ENCODE results near the gene INSR. TPM values are rescaled to one million over a fixed set of nuclear protein-coding genes. Genes with fewer than 3 reads are reported as not detected.

INSR gene
- total and polyA plus RNA-seq, 2 donors (not counting 3 experiments of a cell fraction or from before 2014, with no cell fraction given) = 4.9 to 19.5 TPM

DNA sequence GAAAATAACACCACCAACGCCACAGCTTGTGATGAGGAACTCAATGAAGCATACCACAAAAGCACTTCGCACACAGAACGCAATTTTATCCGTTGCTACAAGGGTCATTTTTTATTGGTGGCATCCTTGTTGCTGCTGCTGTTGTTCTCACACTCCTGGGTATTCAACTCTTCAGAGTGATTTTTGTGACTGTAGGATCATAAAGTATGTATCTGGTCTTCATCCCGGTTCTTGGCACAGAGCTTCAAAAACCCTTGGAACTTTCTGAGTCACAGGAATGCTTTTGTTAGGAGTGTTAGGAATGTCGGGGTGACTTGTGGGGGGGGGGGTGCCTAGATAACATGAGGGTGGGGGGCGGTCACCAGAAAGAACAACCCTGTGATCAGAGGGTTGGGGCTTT is 116.3 kb downstream of the INSR start:
- Histone ChIP-seq H3K4me2 (ENCODE audit: insufficient read depth, low read length) (no peak overlapping the region), H3K4me1 (ENCODE audit: control insufficient read depth, extremely low read depth, insufficient read depth, low read length) (peaks cover 6% of the 10 kb centered on the region), H3K9ac (replicated peaks; ENCODE audit: extremely low read depth, insufficient read depth, low read length) (no peak overlapping the region), H3K4me3 (replicated peaks in 1 of 3; ENCODE audit: insufficient read depth in 1 of 3, low read depth in 1 of 3, low read length in 3 of 3) (no peak overlapping the region), H4K20me1 (replicated peaks; ENCODE audit: control insufficient read depth, extremely low read depth, insufficient read depth, low read length) (no peaks in the 10 kb centered on the region), H3K79me2 (ENCODE audit: control insufficient read depth, insufficient read depth, low read length) (no peaks in the 10 kb centered on the region), H3K36me3 (ENCODE audit: control insufficient read depth in 2 of 2, extremely low read depth in 1 of 2, insufficient read depth in 2 of 2, low read length in 2 of 2) (no peaks in the 10 kb centered on the region), H2AFZ (ENCODE audit: low read depth, low read length) (no peak overlapping the region), H3K27me3 (ENCODE audit: control insufficient read depth in 2 of 2, insufficient read depth in 2 of 2, low read length in 2 of 2) (no peaks in the 10 kb centered on the region), H3K27ac (ENCODE audit: insufficient read depth, low read depth, low read length) (no peak overlapping the region), H3K9me3 (replicated peaks; ENCODE audit: control insufficient read depth, insufficient read depth, low read length) (no peaks in the 10 kb centered on the region), H3K9me1 (replicated peaks; ENCODE audit: control insufficient read depth, extremely low read depth, insufficient read depth, low read length) (no peaks in the 10 kb centered on the region)
- ChIA-PET CTCF (interaction anchor here (0.5 kb wide), 1 partner anchor 206 kb away, joined by 3 read pairs; no protein-coding TSS in a partner anchor), POLR2A (no interaction called here)
- intact Hi-C loops (cut with micrococcal nuclease) (no loop called here), dilution Hi-C loops (cut with MboI; ENCODE audit: extremely low pct_ligation_motif_present, low sequenced_read_pairs) (no loop called here)
- no TSS peak for BruUV-seq (replicated peaks)
- TF ChIP-seq, protein P1, sequence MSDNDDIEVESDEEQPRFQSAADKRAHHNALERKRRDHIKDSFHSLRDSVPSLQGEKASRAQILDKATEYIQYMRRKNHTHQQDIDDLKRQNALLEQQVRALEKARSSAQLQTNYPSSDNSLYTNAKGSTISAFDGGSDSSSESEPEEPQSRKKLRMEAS (IDR thresholded peaks at IDR 0.05; ENCODE audit: insufficient read depth, insufficient read length) = no peak
- TF ChIP-seq EZH2 (IDR thresholded peaks at IDR 0.05; ENCODE audit: borderline replicate concordance, low read depth, low read length, severe bottlenecking) = no peak
- no peak for DNase-seq (ENCODE audit: low read depth, low spot score)
- no peak for FAIRE-seq

DNA sequence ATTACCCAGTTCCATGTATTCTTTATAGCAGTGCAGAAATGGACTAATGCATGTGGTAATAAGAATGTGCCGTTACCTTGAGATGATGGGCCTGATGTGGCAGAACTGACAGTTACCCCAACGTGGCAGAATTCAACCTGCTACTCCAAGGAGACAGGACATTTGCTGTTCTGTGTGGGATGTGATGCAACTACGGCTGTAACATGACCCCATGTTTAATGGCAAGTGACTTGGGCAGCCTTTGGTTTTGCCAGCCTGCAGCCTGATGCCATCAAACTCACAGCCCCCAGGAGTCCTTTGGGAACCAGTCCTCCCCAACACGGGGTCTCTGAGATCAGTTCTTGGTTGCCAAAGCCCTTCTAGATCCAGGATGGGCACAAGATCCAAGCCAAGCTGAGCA is 117.4 kb downstream of the INSR start:
- dilution Hi-C loops (cut with MboI; ENCODE audit: extremely low pct_ligation_motif_present, low sequenced_read_pairs) = no loop called here
- CTCF ChIA-PET = no interaction called here
- no peak for DNase-seq (ENCODE audit: low read depth, low spot score)
- no peak overlapping the region for H3K4me3 ChIP-seq (replicated peaks in 1 of 3; ENCODE audit: insufficient read depth in 1 of 3, low read depth in 1 of 3, low read length in 3 of 3)
- POLR2A ChIA-PET = no interaction called here
- TF ChIP-seq, protein P2, sequence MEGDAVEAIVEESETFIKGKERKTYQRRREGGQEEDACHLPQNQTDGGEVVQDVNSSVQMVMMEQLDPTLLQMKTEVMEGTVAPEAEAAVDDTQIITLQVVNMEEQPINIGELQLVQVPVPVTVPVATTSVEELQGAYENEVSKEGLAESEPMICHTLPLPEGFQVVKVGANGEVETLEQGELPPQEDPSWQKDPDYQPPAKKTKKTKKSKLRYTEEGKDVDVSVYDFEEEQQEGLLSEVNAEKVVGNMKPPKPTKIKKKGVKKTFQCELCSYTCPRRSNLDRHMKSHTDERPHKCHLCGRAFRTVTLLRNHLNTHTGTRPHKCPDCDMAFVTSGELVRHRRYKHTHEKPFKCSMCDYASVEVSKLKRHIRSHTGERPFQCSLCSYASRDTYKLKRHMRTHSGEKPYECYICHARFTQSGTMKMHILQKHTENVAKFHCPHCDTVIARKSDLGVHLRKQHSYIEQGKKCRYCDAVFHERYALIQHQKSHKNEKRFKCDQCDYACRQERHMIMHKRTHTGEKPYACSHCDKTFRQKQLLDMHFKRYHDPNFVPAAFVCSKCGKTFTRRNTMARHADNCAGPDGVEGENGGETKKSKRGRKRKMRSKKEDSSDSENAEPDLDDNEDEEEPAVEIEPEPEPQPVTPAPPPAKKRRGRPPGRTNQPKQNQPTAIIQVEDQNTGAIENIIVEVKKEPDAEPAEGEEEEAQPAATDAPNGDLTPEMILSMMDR (IDR thresholded peaks at IDR 0.05; ENCODE audit: extremely low read depth in 1 of 2, insufficient read depth in 1 of 2, low read depth in 1 of 2, low read length in 2 of 2) = no peak
- TF ChIP-seq FOS (IDR thresholded peaks at IDR 0.05; ENCODE audit: borderline replicate concordance, insufficient read depth, low read length) (no peak), MYC (IDR thresholded peaks at IDR 0.05; ENCODE audit: low read depth, low read length) (no peak), EZH2 (IDR thresholded peaks at IDR 0.05; ENCODE audit: borderline replicate concordance, low read depth, low read length, severe bottlenecking) (no peak), POLR2AphosphoS5 (IDR thresholded peaks at IDR 0.05; ENCODE audit: insufficient read depth, low read depth, low read length) (no peak), POLR2A (IDR thresholded peaks at IDR 0.05; ENCODE audit: low read depth, low read length) (no peak), GATA2 (IDR thresholded peaks at IDR 0.05; ENCODE audit: insufficient read depth, insufficient read length, low read depth, low read length) (no peak), JUN (IDR thresholded peaks at IDR 0.05; ENCODE audit: borderline replicate concordance, insufficient read depth, insufficient read length, low read depth) (no peak)
- TF ChIP-seq, protein P1 (IDR thresholded peaks at IDR 0.05; ENCODE audit: insufficient read depth, insufficient read length) = no peak
- H4K20me1 ChIP-seq (replicated peaks; ENCODE audit: control insufficient read depth, extremely low read depth, insufficient read depth, low read length) = no peaks in the 10 kb centered on the region
- H3K27ac ChIP-seq (ENCODE audit: insufficient read depth, low read depth, low read length) = no peak overlapping the region
- no peak overlapping the region for H2AFZ ChIP-seq (ENCODE audit: low read depth, low read length)
- no peaks in the 10 kb centered on the region for H3K36me3 ChIP-seq (ENCODE audit: control insufficient read depth in 2 of 2, extremely low read depth in 1 of 2, insufficient read depth in 2 of 2, low read length in 2 of 2)
- H3K4me2 ChIP-seq (ENCODE audit: insufficient read depth, low read length) = no peak overlapping the region
- H3K79me2 ChIP-seq (ENCODE audit: control insufficient read depth, insufficient read depth, low read length) = no peaks in the 10 kb centered on the region
- FAIRE-seq = no peak
- no TSS peak for BruUV-seq (replicated peaks)
- H3K27me3 ChIP-seq (ENCODE audit: control insufficient read depth in 2 of 2, insufficient read depth in 2 of 2, low read length in 2 of 2) = no peaks in the 10 kb centered on the region
- H3K4me1 ChIP-seq (ENCODE audit: control insufficient read depth, extremely low read depth, insufficient read depth, low read length) = peaks cover 3% of the 10 kb centered on the region
- H3K9me1 ChIP-seq (replicated peaks; ENCODE audit: control insufficient read depth, extremely low read depth, insufficient read depth, low read length) = no peaks in the 10 kb centered on the region
- no peak overlapping the region for H3K9ac ChIP-seq (replicated peaks; ENCODE audit: extremely low read depth, insufficient read depth, low read length)
- intact Hi-C loops (cut with micrococcal nuclease) = no loop called here
- H3K9me3 ChIP-seq (replicated peaks; ENCODE audit: control insufficient read depth, insufficient read depth, low read length) = no peaks in the 10 kb centered on the region

All from endothelial cell of umbilical vein (primary cell).